Progenitor cell of endocrine pancreas (in vitro differentiated cells): ENCODE results near the gene FKBP2. TPM values are rescaled to one million over a fixed set of nuclear protein-coding genes. Genes with fewer than 3 reads are reported as not detected.
A peak's percentile ranks its signal among the peaks of the same experiment; 100 is the strongest.

ENCODE experiments used
- DNase-seq: peaks from one replicate; pipeline ENCODE4 v3.0.0; 2021; ENCODE audit warnings: low spot score; ENCODE audit not compliant: unreplicated experiment
- H3K27ac Mint-ChIP-seq: 2 replicates; pipeline ENCODE4 v1.8.0; 2021; ENCODE audit warnings: mild to moderate bottlenecking, moderate library complexity, mixed read lengths
- H3K27me3 Mint-ChIP-seq: 2 replicates; pipeline ENCODE4 v1.8.0; 2021; ENCODE audit warnings: mixed read lengths
- H3K36me3 Mint-ChIP-seq: 2 replicates; pipeline ENCODE4 v1.8.0; 2022; ENCODE audit warnings: mixed read lengths; ENCODE audit not compliant: insufficient read depth
- H3K4me1 Mint-ChIP-seq: 2 replicates; pipeline ENCODE4 v1.8.0; 2021; ENCODE audit warnings: low read depth, mixed read lengths
- H3K4me3 Mint-ChIP-seq: 2 replicates; pipeline ENCODE4 v1.8.0; 2021; ENCODE audit warnings: low read depth, mild to moderate bottlenecking, moderate library complexity, mixed read lengths
- H3K9me3 Mint-ChIP-seq: 2 replicates; pipeline ENCODE4 v1.8.0; 2021; ENCODE audit warnings: low read depth, mixed read lengths
- total RNA-seq: library from RNA; stranded (reverse); gene quantifications from 2 replicates; pipeline ENCODE4 v1.2.1, GENCODE V29; 2021
- TF ChIP-seq, protein P1 (sequence below): fragments of 200-600 bp; sonication (generic); IDR thresholded peaks from one replicate; pipeline ENCODE4 v1.5.0; 2021; ENCODE audit warnings: antibody characterized with exemption, mild to moderate bottlenecking; ENCODE audit not compliant: unreplicated experiment

The FKBP2 gene
- total RNA-seq, 1 donor from 2014 or later = 57.7 TPM

DNA sequence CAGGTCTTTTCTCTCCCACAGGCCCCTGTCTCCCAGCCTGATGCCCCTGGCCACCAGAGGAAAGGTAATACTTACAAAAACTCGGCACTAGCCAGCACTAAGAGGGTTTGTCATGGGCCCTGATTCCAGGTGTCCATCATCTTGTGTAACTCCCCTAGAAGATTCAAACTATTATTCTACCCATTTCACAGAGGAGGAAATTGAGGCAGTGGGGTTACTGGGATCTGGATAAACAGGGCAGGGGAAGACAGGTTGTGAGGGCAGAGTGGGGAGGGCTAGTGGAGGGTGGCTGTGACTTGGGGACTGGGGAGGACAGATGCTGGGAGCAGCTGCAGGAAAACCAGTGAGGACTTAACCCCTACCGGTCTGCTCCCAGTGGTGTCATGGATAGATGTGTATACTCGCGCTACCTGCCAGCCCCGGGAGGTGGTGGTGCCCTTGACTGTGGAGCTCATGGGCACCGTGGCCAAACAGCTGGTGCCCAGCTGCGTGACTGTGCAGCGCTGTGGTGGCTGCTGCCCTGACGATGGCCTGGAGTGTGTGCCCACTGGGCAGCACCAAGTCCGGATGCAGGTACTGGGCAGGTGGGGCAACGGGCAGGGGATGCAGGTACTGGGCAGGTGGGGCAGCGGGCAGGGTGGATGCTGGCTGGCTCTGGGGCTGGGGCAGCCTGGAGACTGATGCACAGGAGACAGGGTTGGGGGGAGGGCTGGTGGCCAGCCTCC, 5.3 kb upstream of the FKBP2 start:
- Mint-ChIP-seq H3K27me3 (no peaks in the 10 kb centered on the region), H3K9me3 (no peaks in the 10 kb centered on the region), H3K4me1 (peaks cover 23% of the 10 kb centered on the region), H3K4me3 (peak overlapping the region; percentile 84), H3K36me3 (peaks cover 4% of the 10 kb centered on the region), H3K27ac (peak overlapping the region; percentile 80)
- TF ChIP-seq, protein P1, sequence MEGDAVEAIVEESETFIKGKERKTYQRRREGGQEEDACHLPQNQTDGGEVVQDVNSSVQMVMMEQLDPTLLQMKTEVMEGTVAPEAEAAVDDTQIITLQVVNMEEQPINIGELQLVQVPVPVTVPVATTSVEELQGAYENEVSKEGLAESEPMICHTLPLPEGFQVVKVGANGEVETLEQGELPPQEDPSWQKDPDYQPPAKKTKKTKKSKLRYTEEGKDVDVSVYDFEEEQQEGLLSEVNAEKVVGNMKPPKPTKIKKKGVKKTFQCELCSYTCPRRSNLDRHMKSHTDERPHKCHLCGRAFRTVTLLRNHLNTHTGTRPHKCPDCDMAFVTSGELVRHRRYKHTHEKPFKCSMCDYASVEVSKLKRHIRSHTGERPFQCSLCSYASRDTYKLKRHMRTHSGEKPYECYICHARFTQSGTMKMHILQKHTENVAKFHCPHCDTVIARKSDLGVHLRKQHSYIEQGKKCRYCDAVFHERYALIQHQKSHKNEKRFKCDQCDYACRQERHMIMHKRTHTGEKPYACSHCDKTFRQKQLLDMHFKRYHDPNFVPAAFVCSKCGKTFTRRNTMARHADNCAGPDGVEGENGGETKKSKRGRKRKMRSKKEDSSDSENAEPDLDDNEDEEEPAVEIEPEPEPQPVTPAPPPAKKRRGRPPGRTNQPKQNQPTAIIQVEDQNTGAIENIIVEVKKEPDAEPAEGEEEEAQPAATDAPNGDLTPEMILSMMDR = no peak
- DNase-seq = no peak

GRCh38 chr11:64237484-64237951, 3.4 kb upstream of the FKBP2 start:
- peaks cover 23% of the 10 kb centered on the region for H3K4me1 Mint-ChIP-seq
- no peak for DNase-seq
- H3K9me3 Mint-ChIP-seq = no peaks in the 10 kb centered on the region
- no peaks in the 10 kb centered on the region for H3K27me3 Mint-ChIP-seq
- TF ChIP-seq, protein P1 = no peak
- H3K4me3 Mint-ChIP-seq = peak overlapping the region; percentile 53
- H3K27ac Mint-ChIP-seq = peak overlapping the region; percentile 90
- peaks cover 4% of the 10 kb centered on the region for H3K36me3 Mint-ChIP-seq

DNA sequence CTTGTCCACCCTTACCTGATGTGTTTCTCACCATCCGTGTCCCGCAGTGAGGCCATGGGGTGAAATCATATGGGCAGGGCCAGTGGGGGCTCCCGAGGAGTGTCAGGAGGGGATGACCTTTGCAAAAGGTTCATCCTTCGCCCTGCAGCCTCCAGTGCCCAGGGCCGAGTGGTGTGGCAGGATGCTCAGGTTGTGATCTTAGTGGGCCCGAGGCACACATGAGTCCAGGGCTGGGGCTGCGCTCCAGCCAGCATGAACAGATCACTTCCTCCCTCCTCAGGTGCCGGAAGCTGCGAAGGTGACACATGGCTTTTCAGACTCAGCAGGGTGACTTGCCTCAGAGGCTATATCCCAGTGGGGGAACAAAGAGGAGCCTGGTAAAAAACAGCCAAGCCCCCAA, 2.8 kb upstream of the FKBP2 start:
- H3K4me1 Mint-ChIP-seq = peaks cover 23% of the 10 kb centered on the region
- peaks cover 4% of the 10 kb centered on the region for H3K36me3 Mint-ChIP-seq
- no peaks in the 10 kb centered on the region for H3K27me3 Mint-ChIP-seq
- H3K27ac Mint-ChIP-seq = peak overlapping the region; percentile 90
- no peak for DNase-seq
- H3K9me3 Mint-ChIP-seq = no peaks in the 10 kb centered on the region
- H3K4me3 Mint-ChIP-seq = peak overlapping the region; percentile 53
- TF ChIP-seq, protein P1 = no peak

GRCh38 chr11:64238999-64239398, 1.9 kb upstream of the FKBP2 start:
- Mint-ChIP-seq H3K4me1 (peaks cover 23% of the 10 kb centered on the region), H3K27me3 (no peaks in the 10 kb centered on the region), H3K27ac (peak overlapping the region; percentile 56), H3K36me3 (peaks cover 8% of the 10 kb centered on the region), H3K4me3 (peak overlapping the region; percentile 54), H3K9me3 (no peaks in the 10 kb centered on the region)
- TF ChIP-seq, protein P1 = no peak
- DNase-seq = no peak

DNA sequence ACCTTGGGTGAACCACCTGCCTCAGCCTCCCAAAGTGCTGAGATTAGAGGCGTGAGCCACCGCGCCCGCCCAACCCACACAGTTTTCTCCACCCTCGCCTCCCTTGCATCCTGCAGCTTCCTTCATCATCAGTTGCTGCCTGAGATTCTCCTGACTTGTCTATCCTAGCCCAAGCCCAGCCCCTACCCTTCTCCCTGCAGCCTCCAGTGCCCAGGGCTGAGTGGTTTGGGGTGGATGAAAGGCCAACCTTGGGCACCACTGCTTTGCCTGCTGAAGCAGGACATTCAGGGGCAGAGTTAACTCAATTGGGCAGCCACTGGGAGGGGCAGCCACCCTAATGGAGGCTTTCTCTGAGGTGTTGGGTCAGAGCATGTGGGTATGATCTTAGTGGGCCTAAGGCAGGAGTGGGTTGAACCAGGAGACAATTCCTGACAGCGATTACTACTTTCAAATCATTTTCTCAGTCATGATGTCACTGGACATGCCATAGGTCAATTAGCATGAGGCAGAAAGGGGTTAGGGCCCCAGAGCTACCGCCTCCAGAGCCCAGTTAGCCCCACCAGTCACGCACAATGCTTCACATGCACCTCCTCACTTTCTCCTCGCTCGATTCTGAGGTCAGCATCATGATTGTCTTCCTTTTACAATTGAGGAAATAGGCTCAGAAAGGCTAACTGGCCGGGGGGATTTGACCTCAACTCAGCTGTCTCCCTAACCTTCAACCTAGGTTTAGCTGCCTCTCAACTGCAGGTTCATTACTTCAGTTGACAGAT, 1.0 kb upstream of the FKBP2 start:
- Mint-ChIP-seq H3K27me3 (no peaks in the 10 kb centered on the region), H3K27ac (peak overlapping the region; percentile 98), H3K36me3 (peaks cover 8% of the 10 kb centered on the region), H3K9me3 (no peaks in the 10 kb centered on the region), H3K4me3 (peak overlapping the region; percentile 85), H3K4me1 (peaks cover 23% of the 10 kb centered on the region)
- TF ChIP-seq, protein P1 = no peak
- no peak for DNase-seq
